Tibial artery (tissue), 4 donors: ENCODE measurements around the gene MCUR1.
"Not testable (repeated sequence)": the region's sequence is repeated elsewhere in the genome, so short reads cannot be mapped to it uniquely, and the experiment has no call there.

Experiments used
- DNase-seq, 2 donors: peaks; one replicate each; pipeline ENCODE4 v3.0.0-alpha.2; 2019
- H3K27ac ChIP-seq, 2 donors: fragments of 200-600 bp; sonication (generic) in 1 of 2; 1 replicate in 1 of 2; 2 replicates in 1 of 2; pipeline ENCODE4 v1.5.1; 2018 to 2019; ENCODE audit warnings: mild to moderate bottlenecking in 1 of 2
- H3K27me3 ChIP-seq, 2 donors: fragments of 200-600 bp; sonication (generic) in 1 of 2; one replicate each; pipeline versions ENCODE4 v1.5.1 to v1.6.0; 2016 to 2019
- H3K36me3 ChIP-seq, 3 donors: fragments of 200-600 bp; sonication (generic) in 2 of 3; one replicate each; pipeline ENCODE4 v1.5.1; 2016 to 2019; ENCODE audit warnings: mild to moderate bottlenecking in 2 of 3
- H3K4me1 ChIP-seq, 4 donors: fragments of 200-600 bp; sonication (generic) in 2 of 4; 1 replicate in 3 of 4; 2 replicates in 1 of 4; pipeline ENCODE4 v1.5.1; 2016 to 2019
- H3K4me3 ChIP-seq, 2 donors: fragments of 200-600 bp; sonication (generic) in 1 of 2; 1 replicate in 1 of 2; 2 replicates in 1 of 2; pipeline ENCODE4 v1.5.1; 2018 to 2019; ENCODE audit warnings: mild to moderate bottlenecking in 2 of 2
- H3K9me3 ChIP-seq, 3 donors: fragments of 200-600 bp; sonication (generic) in 1 of 3; one replicate each; pipeline ENCODE4 v1.5.1; 2016 to 2019
- CTCF ChIP-seq, 2 experiments: fragments of 200-600 bp in 1 of 2; fragments of 450-650 bp in 1 of 2; IDR thresholded peaks; one replicate each; pipeline ENCODE4 v1.5.1; 2017 to 2019; ENCODE audit warnings: antibody characterized with exemption in 2 of 2, mild to moderate bottlenecking in 1 of 2, moderate library complexity in 1 of 2
- intact Hi-C: fragments of 100-400 bp; cut with DNase I; formaldehyde crosslinking; loops from one replicate; pipeline ENCODE4 v1.15.0; 2023; ENCODE audit warnings: low total_unique reads

Gene MCUR1

GRCh38 chr6:13832778-13833177, 18.4 kb upstream of the MCUR1 start:
- intact Hi-C loops: no loop called here
- Histone ChIP-seq H3K4me1 (no peaks in the 10 kb centered on the region), H3K4me3 (no peak overlapping the region), H3K36me3 (no peaks in the 10 kb centered on the region), H3K9me3 (no peaks in the 10 kb centered on the region), H3K27ac (no peak overlapping the region), H3K27me3 (peaks cover 0 to 4% of the 10 kb centered on the region in 2 donors)
- no peak for DNase-seq
- no peak for TF ChIP-seq CTCF (IDR thresholded peaks at IDR 0.05)

- DNase-seq: no peak
- TF ChIP-seq CTCF (IDR thresholded peaks at IDR 0.05): no peak
- Histone ChIP-seq H3K27ac (no peak overlapping the region), H3K27me3 (peaks cover 0 to 4% of the 10 kb centered on the region in 2 donors), H3K4me3 (no peak overlapping the region), H3K9me3 (no peaks in the 10 kb centered on the region), H3K4me1 (no peaks in the 10 kb centered on the region), H3K36me3 (no peaks in the 10 kb centered on the region)
- intact Hi-C loops: no loop called here
Measured at GRCh38 chr6:13831615-13832014, 17.3 kb upstream of the MCUR1 start.

GRCh38 chr6:13830803-13831202, 16.4 kb upstream of the MCUR1 start:
- H3K4me1 ChIP-seq: no peaks in the 10 kb centered on the region
- TF ChIP-seq CTCF (IDR thresholded peaks at IDR 0.05): no peak
- H3K36me3 ChIP-seq: no peaks in the 10 kb centered on the region
- intact Hi-C loops: no loop called here
- H3K9me3 ChIP-seq: no peaks in the 10 kb centered on the region
- H3K27ac ChIP-seq: no peak overlapping the region
- H3K4me3 ChIP-seq: no peak overlapping the region
- H3K27me3 ChIP-seq: peaks cover 0 to 4% of the 10 kb centered on the region in 2 donors
- DNase-seq: no peak

- H3K9me3 ChIP-seq, DNase-seq, H3K4me3 ChIP-seq, H3K36me3 ChIP-seq, intact Hi-C loops, H3K4me1 ChIP-seq, H3K27ac ChIP-seq, H3K27me3 ChIP-seq: not testable (repeated sequence)
Measured at GRCh38 chr6:13829419-13829818, 15.1 kb upstream of the MCUR1 start.

- H3K27me3 ChIP-seq, H3K27ac ChIP-seq, H3K36me3 ChIP-seq, H3K9me3 ChIP-seq, H3K4me3 ChIP-seq, intact Hi-C loops, DNase-seq, H3K4me1 ChIP-seq: not testable (repeated sequence)
Measured at GRCh38 chr6:13828656-13829301, 14.4 kb upstream of the MCUR1 start.

- H3K27me3 ChIP-seq: no peaks in the 10 kb centered on the region
- DNase-seq: no peak
- no peak overlapping the region for H3K27ac ChIP-seq
- no peaks in the 10 kb centered on the region for H3K9me3 ChIP-seq
- intact Hi-C loops: no loop called here
- no peak overlapping the region for H3K4me3 ChIP-seq
- no peak for TF ChIP-seq CTCF (IDR thresholded peaks at IDR 0.05)
- H3K36me3 ChIP-seq: no peaks in the 10 kb centered on the region
- no peaks in the 10 kb centered on the region for H3K4me1 ChIP-seq
Measured at GRCh38 chr6:13827032-13827431, 12.7 kb upstream of the MCUR1 start.

GRCh38 chr6:13825871-13826270, 11.5 kb upstream of the MCUR1 start:
- intact Hi-C loops: no loop called here
- H3K4me1 ChIP-seq: no peaks in the 10 kb centered on the region

More at GRCh38 chr6:13825871-13826270, 11.5 kb upstream of the MCUR1 start:
- no peaks in the 10 kb centered on the region for H3K36me3 ChIP-seq
- no peaks in the 10 kb centered on the region for H3K9me3 ChIP-seq
- DNase-seq: no peak
- H3K27ac ChIP-seq: no peak overlapping the region
- TF ChIP-seq CTCF (IDR thresholded peaks at IDR 0.05): no peak
- H3K4me3 ChIP-seq: no peak overlapping the region
- no peaks in the 10 kb centered on the region for H3K27me3 ChIP-seq
